GM23338 (cell line): Measurements from ENCODE around the gene PTGR3. TPM values are rescaled to one million over a fixed set of nuclear protein-coding genes. Genes with fewer than 3 reads are reported as not detected.

Source experiments
- ATAC-seq: fragments of 200-7000 bp; cut with Tn5 transposase; 3 replicates; pipeline ENCODE4 v1.9.1; 2020
- DNase-seq: peaks from one replicate; pipeline ENCODE4 v3.0.0-alpha.2; 2015; ENCODE audit warnings: low spot score
- H2AFZ ChIP-seq: fragments of 200-600 bp; sonication (generic); 2 replicates; pipeline ENCODE4 v1.8.0; 2016; ENCODE audit warnings: antibody characterized with exemption, mild to moderate bottlenecking, moderate library complexity
- H3F3A ChIP-seq: fragments of 200-600 bp; sonication (generic); replicated peaks from 2 replicates; pipeline ENCODE4 v1.8.0; 2017; ENCODE audit warnings: antibody characterized with exemption, mixed run types, low read depth
- H3K27ac ChIP-seq: fragments of 200-600 bp; sonication (generic); 2 replicates; pipeline ENCODE4 v1.6.1; 2016; ENCODE audit warnings: low read depth
- H3K27me3 ChIP-seq: fragments of 200-600 bp; sonication (generic); 2 replicates; pipeline ENCODE4 v1.8.0; 2016; ENCODE audit warnings: mild to moderate bottlenecking, mixed run types, moderate library complexity; ENCODE audit not compliant: insufficient read depth
- H3K36me3 ChIP-seq: fragments of 200-600 bp; sonication (generic); 2 replicates; pipeline ENCODE4 v1.8.0; 2016; ENCODE audit warnings: mild to moderate bottlenecking; ENCODE audit not compliant: insufficient read depth
- H3K4me1 ChIP-seq: fragments of 200-600 bp; sonication (generic); 2 replicates; pipeline ENCODE4 v1.8.0; 2016; ENCODE audit warnings: mild to moderate bottlenecking, moderate library complexity; ENCODE audit not compliant: insufficient read depth
- H3K4me2 ChIP-seq: fragments of 200-600 bp; sonication (generic); 2 replicates; pipeline ENCODE4 v1.7.1; 2017; ENCODE audit warnings: mixed run types
- H3K4me3 ChIP-seq: fragments of 200-600 bp; sonication (generic); 2 replicates; pipeline ENCODE4 v1.6.1; 2016; ENCODE audit warnings: mixed run types
- H3K79me2 ChIP-seq: fragments of 200-600 bp; sonication (generic); replicated peaks from 2 replicates; pipeline ENCODE4 v1.8.0; 2017; ENCODE audit warnings: mild to moderate bottlenecking; ENCODE audit not compliant: insufficient read depth
- H3K9me2 ChIP-seq: fragments of 200-600 bp; sonication (generic); 2 replicates; pipeline ENCODE4 v1.8.0; 2017; ENCODE audit not compliant: insufficient read depth
- H4K20me1 ChIP-seq: fragments of 200-600 bp; sonication (generic); replicated peaks from 2 replicates; pipeline ENCODE4 v1.8.0; 2017; ENCODE audit warnings: mild to moderate bottlenecking; ENCODE audit not compliant: insufficient read depth
- H3K27ac Mint-ChIP-seq: 2 replicates; pipeline ENCODE4 v1.8.0; 2020; ENCODE audit warnings: inconsistent platforms, mild to moderate bottlenecking, moderate library complexity, mixed read lengths
- H3K27me3 Mint-ChIP-seq: 3 replicates; pipeline ENCODE4 v1.8.0; 2022; ENCODE audit warnings: low read depth, mild to moderate bottlenecking, moderate library complexity, mixed read lengths, inconsistent platforms; ENCODE audit not compliant: insufficient read depth, poor library complexity
- H3K36me3 Mint-ChIP-seq: 3 replicates; pipeline ENCODE4 v1.8.0; 2021; ENCODE audit warnings: low read depth, mild to moderate bottlenecking, inconsistent platforms, moderate library complexity, mixed read lengths
- H3K4me1 Mint-ChIP-seq: 3 replicates; pipeline ENCODE4 v1.8.0; 2020; ENCODE audit warnings: mild to moderate bottlenecking, inconsistent platforms, mixed read lengths
- H3K4me3 Mint-ChIP-seq: 3 replicates; pipeline ENCODE4 v1.8.0; 2021; ENCODE audit warnings: moderate library complexity, mild to moderate bottlenecking, inconsistent platforms, mixed read lengths
- H3K9me3 Mint-ChIP-seq: 3 replicates; pipeline ENCODE4 v1.8.0; 2020; ENCODE audit warnings: moderate library complexity, mild to moderate bottlenecking, inconsistent platforms, mixed read lengths
- CREB1 ChIP-seq: fragments of 250-450 bp; sonication (Bioruptor Pico); IDR thresholded peaks from 2 replicates; pipeline ENCODE4 v1.5.0; 2020; ENCODE audit warnings: low read depth, mild to moderate bottlenecking, moderate library complexity
- CTCF ChIP-seq, 2 experiments: fragments of 200-600 bp in 1 of 2; sonication (generic) in 1 of 2; conservative IDR thresholded peaks; 2 replicates each; pipeline versions ENCODE4 v1.5.1 to v1.6.1; 2016 to 2017; ENCODE audit warnings: antibody characterized with exemption in 2 of 2, low read depth in 2 of 2, mild to moderate bottlenecking in 2 of 2, moderate library complexity in 1 of 2
- ETS1 ChIP-seq: IDR thresholded peaks from 2 replicates; pipeline ENCODE4 v1.6.1; 2016; ENCODE audit warnings: antibody characterized with exemption
- EZH2 ChIP-seq: fragments of 200-600 bp; sonication (generic); IDR thresholded peaks from one replicate; pipeline ENCODE4 v1.8.0; 2017; ENCODE audit warnings: antibody characterized with exemption, mild to moderate bottlenecking, low read depth; ENCODE audit not compliant: unreplicated experiment
- EZH2phosphoT487 ChIP-seq: fragments of 200-600 bp; sonication (generic); IDR thresholded peaks from one replicate; pipeline ENCODE4 v1.8.1; 2018; ENCODE audit warnings: antibody characterized with exemption; ENCODE audit not compliant: unreplicated experiment
- JUNB ChIP-seq: IDR thresholded peaks from one replicate; pipeline ENCODE4 v1.6.1; 2016; ENCODE audit warnings: antibody characterized with exemption; ENCODE audit not compliant: unreplicated experiment
- POLR2AphosphoS5 ChIP-seq: IDR thresholded peaks from 2 replicates; pipeline ENCODE4 v1.6.1; 2016; ENCODE audit warnings: antibody characterized with exemption, low read depth
- REST ChIP-seq: IDR thresholded peaks from one replicate; pipeline ENCODE4 v1.6.1; 2018; ENCODE audit warnings: antibody characterized with exemption; ENCODE audit not compliant: unreplicated experiment
- STAT1 ChIP-seq: IDR thresholded peaks from one replicate; pipeline ENCODE4 v1.6.1; 2016; ENCODE audit warnings: antibody characterized with exemption; ENCODE audit not compliant: unreplicated experiment
- ZNF114 ChIP-seq: fragments of 250-450 bp; sonication (Bioruptor Pico); IDR thresholded peaks from 2 replicates; pipeline ENCODE4 v1.5.0; 2020; ENCODE audit warnings: mild to moderate bottlenecking, moderate library complexity
- ZNF331 ChIP-seq: fragments of 250-450 bp; sonication (Bioruptor Pico); IDR thresholded peaks from 2 replicates; pipeline ENCODE4 v1.5.0; 2020; ENCODE audit warnings: low read depth, mild to moderate bottlenecking, moderate library complexity
- ZNF462 ChIP-seq: fragments of 250-450 bp; sonication (Bioruptor Pico); IDR thresholded peaks from 2 replicates; pipeline ENCODE4 v1.5.0; 2020; ENCODE audit warnings: mild to moderate bottlenecking, moderate library complexity
- polyA plus RNA-seq: library from polyadenylated mRNA; unstranded; fragments of >200 nt; fragmentation: Nextera tagmentation; extraction: Ambion mirVana; gene quantifications from 2 replicates; pipeline ENCODE4 v1.2.1, GENCODE V29; 2016
- total RNA-seq: library from RNA; depleted of rRNA; stranded (reverse); fragments of >200 nt; shearing (Covaris generic); gene quantifications from 2 replicates; pipeline ENCODE4 v1.2.3, GENCODE V29; 2014

Gene PTGR3
- total and polyA plus RNA-seq, 2 experiments from 2014 or later = 0.84 to 1.5 TPM

- H3K4me3 ChIP-seq = no peak overlapping the region
These were observed 17.5 kb upstream of the PTGR3 start for GRCh38 chr18:75226286-75226955.

More at GRCh38 chr18:75226286-75226955, 17.5 kb upstream of the PTGR3 start:
- H3K36me3 ChIP-seq = no peaks in the 10 kb centered on the region
- no peaks in the 10 kb centered on the region for H3K4me1 ChIP-seq
- no peaks in the 10 kb centered on the region for H3F3A ChIP-seq
- Mint-ChIP-seq H3K4me1 (0 out of 3 replicates have a peak, but pooled peaks cover 3% of the 10 kb centered on the region), H3K27me3 (peaks cover 2% of the 10 kb centered on the region), H3K36me3 (no peaks in the 10 kb centered on the region), H3K9me3 (no peaks in the 10 kb centered on the region), H3K27ac (no peak overlapping the region), H3K4me3 (no peak overlapping the region)
- TF ChIP-seq EZH2 (no peak), ZNF462 (no peak), CTCF (conservative IDR thresholded peaks at IDR 0.05; ENCODE audit: low read depth in 2 of 2) (no peak), ZNF114 (CRISPR knock-in tag) (no peak), EZH2phosphoT487 (no peak), ETS1 (no peak), ZNF331 (CRISPR knock-in tag) (no peak), CREB1 (no peak), REST (no peak), JUNB (no peak), STAT1 (no peak), POLR2AphosphoS5 (no peak)
- H2AFZ ChIP-seq = no peak overlapping the region
- no peak overlapping the region for H3K4me2 ChIP-seq
- H3K9me2 ChIP-seq = no peaks in the 10 kb centered on the region
- ATAC-seq (no peak), DNase-seq (no peak)
- H3K79me2 ChIP-seq = no peaks in the 10 kb centered on the region
- H3K27ac ChIP-seq = no peak overlapping the region
- no peaks in the 10 kb centered on the region for H4K20me1 ChIP-seq
- H3K27me3 ChIP-seq = no peaks in the 10 kb centered on the region
